GM21447 (cell line): ENCODE results near the gene STRA6.

Source experiments
- ATAC-seq: cut with Tn5 transposase; IDR thresholded peaks from one replicate; pipeline ENCODE4 v1.9.1; 2021; ENCODE audit not compliant: unreplicated experiment

STRA6 gene

DNA sequence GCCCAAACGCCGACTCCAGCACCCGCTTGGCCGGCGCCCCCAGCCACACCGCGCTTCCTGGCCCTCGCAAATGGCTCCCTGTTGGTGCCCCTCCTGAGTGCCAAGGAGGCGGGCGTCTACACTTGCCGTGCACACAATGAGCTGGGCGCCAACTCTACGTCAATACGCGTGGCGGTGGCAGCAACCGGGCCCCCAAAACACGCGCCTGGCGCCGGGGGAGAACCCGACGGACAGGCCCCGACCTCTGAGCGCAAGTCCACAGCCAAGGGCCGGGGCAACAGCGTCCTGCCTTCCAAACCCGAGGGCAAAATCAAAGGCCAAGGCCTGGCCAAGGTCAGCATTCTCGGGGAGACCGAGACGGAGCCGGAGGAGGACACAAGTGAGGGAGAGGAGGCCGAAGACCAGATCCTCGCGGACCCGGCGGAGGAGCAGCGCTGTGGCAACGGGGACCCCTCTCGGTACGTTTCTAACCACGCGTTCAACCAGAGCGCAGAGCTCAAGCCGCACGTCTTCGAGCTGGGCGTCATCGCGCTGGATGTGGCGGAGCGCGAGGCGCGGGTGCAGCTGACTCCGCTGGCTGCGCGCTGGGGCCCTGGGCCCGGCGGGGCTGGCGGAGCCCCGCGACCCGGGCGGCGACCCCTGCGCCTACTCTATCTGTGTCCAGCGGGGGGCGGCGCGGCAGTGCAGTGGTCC is 68.7 kb downstream of the STRA6 start:
- ATAC-seq, result no peak

GRCh38 chr15:74132681-74133651 is 69.6 kb downstream of the STRA6 start:
- ATAC-seq, result no peak

GRCh38 chr15:74131628-74132413 is 70.8 kb downstream of the STRA6 start:
- ATAC-seq, result no peak

DNA sequence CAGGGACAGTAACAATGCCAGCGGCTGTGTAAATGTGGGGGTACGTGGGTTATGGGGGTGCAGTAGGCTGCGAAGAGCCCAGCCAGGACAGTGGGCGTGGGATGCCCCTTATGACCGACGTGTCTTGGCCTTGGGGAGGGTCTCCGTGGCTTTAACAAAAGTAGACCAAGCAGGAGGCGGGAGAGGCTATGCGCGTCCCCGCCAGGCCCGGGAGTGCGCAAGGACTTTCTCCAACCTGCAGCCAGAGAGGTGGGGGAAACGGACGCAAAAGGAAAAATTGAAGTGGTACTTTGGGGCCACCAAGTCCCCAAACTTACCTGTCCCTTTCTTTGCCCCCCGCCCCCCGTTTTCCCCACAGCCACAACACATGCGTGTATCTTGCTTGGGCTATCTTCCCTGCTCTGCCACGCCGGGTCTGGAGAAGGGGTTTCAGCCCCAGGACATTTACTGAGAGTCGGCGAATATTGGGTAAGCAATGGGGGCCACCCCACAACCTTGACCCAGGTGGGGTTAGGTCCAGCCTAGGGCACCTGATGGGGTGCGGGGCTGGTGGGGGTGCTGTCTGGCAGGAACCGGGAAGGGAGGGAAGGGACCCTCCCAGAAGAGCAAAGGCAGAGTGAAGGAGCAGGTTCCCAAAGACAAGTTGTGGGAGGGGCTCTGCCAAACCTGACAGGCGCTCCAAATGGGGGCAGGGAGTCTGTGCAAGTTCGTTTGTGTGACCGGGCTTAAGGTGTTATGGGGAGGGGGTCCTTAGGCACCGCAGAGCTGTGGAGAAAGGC is 71.5 kb downstream of the STRA6 start:
- no peak for ATAC-seq

GRCh38 chr15:74130155-74130848 is 72.3 kb downstream of the STRA6 start, which contains the start of gene ISLR2:
Gene ISLR2, plus strand, starts transcription at chr15:74130586. Its CDS starts 2,169 bp downstream, at chr15:74132755.
- ATAC-seq, result no peak

DNA sequence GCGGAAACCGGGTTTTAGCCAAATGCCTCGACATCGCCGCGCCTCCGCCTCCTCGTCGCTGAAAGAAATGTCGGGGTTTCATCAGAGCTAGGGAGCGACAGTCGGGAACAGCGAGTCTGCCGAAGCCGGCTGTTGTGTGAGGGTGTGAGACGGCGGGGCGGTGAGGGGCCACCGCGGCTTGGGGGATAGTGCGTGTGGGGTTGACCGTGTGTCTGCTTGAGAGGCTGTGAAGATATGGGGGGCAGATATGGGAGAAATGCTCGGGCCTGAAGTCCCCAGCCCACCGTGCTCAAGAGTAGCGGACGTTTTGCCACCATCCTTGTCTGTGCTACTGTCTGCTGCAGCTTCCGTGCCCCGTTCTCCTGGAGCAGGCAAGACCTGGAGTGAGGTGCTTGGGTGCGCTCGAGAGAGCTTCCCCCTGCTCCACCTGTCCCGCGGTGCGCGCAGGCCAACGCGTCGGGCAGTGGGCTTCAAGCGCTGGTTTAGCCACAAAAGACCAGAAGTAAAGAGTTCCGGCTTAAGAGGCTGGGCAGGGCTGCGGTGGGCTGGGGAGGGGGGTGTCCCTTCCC is 72.9 kb downstream of the STRA6 start:
- no peak for ATAC-seq
